Fibroblast of peridontal ligament (primary cell): ENCODE measurements around the gene ZNF79.

Experiments used
- DNase-seq: peaks from one replicate; pipeline ENCODE4 v3.0.0-alpha.2; 2010; ENCODE audit errors: extremely low read depth

The ZNF79 gene

GRCh38 chr9:127426756-127427155 lies 2.6 kb downstream of the ZNF79 start:
- no peak for DNase-seq

GRCh38 chr9:127428348-127428747 lies 4.2 kb downstream of the ZNF79 start:
- DNase-seq: no peak

GRCh38 chr9:127430415-127430814 lies 6.2 kb downstream of the ZNF79 start:
- DNase-seq: no peak

GRCh38 chr9:127437497-127438264 lies 13.5 kb downstream of the ZNF79 start:
- no peak for DNase-seq

- DNase-seq: no peak
Measured at GRCh38 chr9:127438394-127438793, 14.2 kb downstream of the ZNF79 start.

GRCh38 chr9:127444283-127444920 lies 20.2 kb downstream of the ZNF79 start:
- peak; percentile 2 for DNase-seq

GRCh38 chr9:127444921-127445850 lies 21.0 kb downstream of the ZNF79 start:
- peak; percentile 54 for DNase-seq

GRCh38 chr9:127445851-127446712 lies 21.9 kb downstream of the ZNF79 start:
- peak; percentile 4 for DNase-seq

- DNase-seq: peak; percentile 10
Measured at GRCh38 chr9:127446713-127447415, 22.7 kb downstream of the ZNF79 start.

- DNase-seq: peak; percentile 23
Measured at GRCh38 chr9:127447416-127448111, 23.4 kb downstream of the ZNF79 start.

- DNase-seq: peak; percentile 17
Measured at GRCh38 chr9:127448112-127448805, 24.1 kb downstream of the ZNF79 start.

- peak; percentile 12 for DNase-seq
Measured at GRCh38 chr9:127449332-127449966, 25.3 kb downstream of the ZNF79 start.

GRCh38 chr9:127450243-127450760 lies 26.1 kb downstream of the ZNF79 start:
- DNase-seq: peak; percentile 59

GRCh38 chr9:127450830-127451607 lies 26.8 kb downstream of the ZNF79 start, which contains the start of the genes LRSAM1 and RPL12:
LRSAM1 (plus strand) TSS chr9:127451510; CDS start chr9:127454528, 3,018 bp downstream.
RPL12 (minus strand) TSS chr9:127451406; CDS start chr9:127451317, 89 bp downstream.
- peak; percentile 97 for DNase-seq

GRCh38 chr9:127451608-127451857 lies 27.4 kb downstream of the ZNF79 start:
- DNase-seq: no peak

GRCh38 chr9:127451858-127452656 lies 27.9 kb downstream of the ZNF79 start:
- peak; percentile 55 for DNase-seq

- DNase-seq: peak; percentile 23
Measured at GRCh38 chr9:127452691-127453090, 28.5 kb downstream of the ZNF79 start.
